ENCODE results near the gene MACROD2.

GRCh38 chr20:15840636-15841301 lies 1845.5 kb downstream of the MACROD2 start:
- TF ChIP-seq, protein P1, sequence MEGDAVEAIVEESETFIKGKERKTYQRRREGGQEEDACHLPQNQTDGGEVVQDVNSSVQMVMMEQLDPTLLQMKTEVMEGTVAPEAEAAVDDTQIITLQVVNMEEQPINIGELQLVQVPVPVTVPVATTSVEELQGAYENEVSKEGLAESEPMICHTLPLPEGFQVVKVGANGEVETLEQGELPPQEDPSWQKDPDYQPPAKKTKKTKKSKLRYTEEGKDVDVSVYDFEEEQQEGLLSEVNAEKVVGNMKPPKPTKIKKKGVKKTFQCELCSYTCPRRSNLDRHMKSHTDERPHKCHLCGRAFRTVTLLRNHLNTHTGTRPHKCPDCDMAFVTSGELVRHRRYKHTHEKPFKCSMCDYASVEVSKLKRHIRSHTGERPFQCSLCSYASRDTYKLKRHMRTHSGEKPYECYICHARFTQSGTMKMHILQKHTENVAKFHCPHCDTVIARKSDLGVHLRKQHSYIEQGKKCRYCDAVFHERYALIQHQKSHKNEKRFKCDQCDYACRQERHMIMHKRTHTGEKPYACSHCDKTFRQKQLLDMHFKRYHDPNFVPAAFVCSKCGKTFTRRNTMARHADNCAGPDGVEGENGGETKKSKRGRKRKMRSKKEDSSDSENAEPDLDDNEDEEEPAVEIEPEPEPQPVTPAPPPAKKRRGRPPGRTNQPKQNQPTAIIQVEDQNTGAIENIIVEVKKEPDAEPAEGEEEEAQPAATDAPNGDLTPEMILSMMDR (conservative IDR thresholded peaks at IDR 0.05; ENCODE audit: low read depth, low read length) = no peak
- TF ChIP-seq EZH2 (IDR thresholded peaks at IDR 0.05; ENCODE audit: borderline replicate concordance, low read depth, low read length, poor library complexity, severe bottlenecking) = no peak
